GM12878 (cell line): ENCODE measurements around the gene CCN5. TPM values are rescaled to one million over a fixed set of nuclear protein-coding genes. Genes with fewer than 3 reads are reported as not detected.

ENCODE experiments used
- ATAC-seq: fragments of 200-7000 bp; cut with Tn5 transposase; 3 replicates; pipeline ENCODE4 v1.9.1; 2020; ENCODE audit warnings: mild to moderate bottlenecking, moderate library complexity
- BruUV-seq: library from RNA; stranded (reverse); fragments of 400-500 nt; replicated peaks from 2 replicates; lab custom pipeline; 2021; lab: Mats Ljungman, UMichigan
- CTCF ChIA-PET: fragments of 300-600 bp; sonication (Branson Sonifier 250); formaldehyde crosslinking; extraction: SDS; loops from one replicate; lab custom pipeline; 2021; ENCODE audit warnings: inconsistent platforms; lab: Yijun Ruan, JAX
- POLR2A ChIA-PET: fragments of 350-600 bp; formaldehyde crosslinking; extraction: SDS; loops from one replicate; lab custom pipeline; 2021; ENCODE audit warnings: inconsistent platforms; lab: Charles Lee
- RAD21 ChIA-PET: fragments of 300-600 bp; sonication (Branson Sonifier 250); formaldehyde crosslinking; loops from one replicate; lab custom pipeline; 2023; ENCODE audit warnings: antibody characterized with exemption; ENCODE audit not compliant: unreplicated experiment; lab: Charles Lee
- SMC1A ChIA-PET: fragments of 300-600 bp; sonication (Branson Sonifier 250); formaldehyde crosslinking; loops from one replicate; lab custom pipeline; 2023; ENCODE audit not compliant: unreplicated experiment, uncharacterized antibody; lab: Charles Lee
- DNase-seq: peaks from one replicate; pipeline ENCODE4 v3.0.0-alpha.2; 2011; ENCODE audit warnings: low read depth, low spot score
- FAIRE-seq: peaks from 3 replicates; lab custom pipeline; 2011; peaks lifted over from hg19 to GRCh38; lab: Jason Lieb, UNC
- H2AFZ ChIP-seq: 2 replicates; pipeline ENCODE4 v1.6.0; 2011; ENCODE audit warnings: low read depth, low read length, control low read depth; ENCODE audit not compliant: control insufficient read depth
- H3K27ac ChIP-seq: 2 replicates; pipeline ENCODE4 v1.5.1; 2011; ENCODE audit warnings: control low read depth; ENCODE audit not compliant: control insufficient read depth, insufficient read depth
- H3K27me3 ChIP-seq, 2 experiments: replicated peaks in 1 of 2; 2 replicates each; pipeline versions ENCODE4 v1.6.0 to v1.6.1; 2011; ENCODE audit warnings: low read length in 1 of 2; ENCODE audit not compliant: control insufficient read depth in 2 of 2, insufficient read depth in 2 of 2
- H3K36me3 ChIP-seq, 2 experiments: 2 replicates each; pipeline ENCODE4 v1.5.1; 2011; ENCODE audit warnings: low read length in 1 of 2; ENCODE audit not compliant: control insufficient read depth in 2 of 2, insufficient read depth in 2 of 2
- H3K4me1 ChIP-seq: 2 replicates; pipeline ENCODE4 v1.6.1; 2011; ENCODE audit warnings: mild to moderate bottlenecking, low read length, moderate library complexity, mixed read lengths; ENCODE audit not compliant: control insufficient read depth, insufficient read depth
- H3K4me2 ChIP-seq: 2 replicates; pipeline ENCODE4 v1.6.0; 2011; ENCODE audit warnings: control low read depth; ENCODE audit not compliant: control insufficient read depth, insufficient read depth
- H3K4me3 ChIP-seq: fragments of 200-600 bp; sonication (generic); 2 replicates; pipeline ENCODE4 v1.5.1; 2016
- H3K79me2 ChIP-seq: 2 replicates; pipeline ENCODE4 v1.6.0; 2011; ENCODE audit warnings: low read length; ENCODE audit not compliant: control insufficient read depth, insufficient read depth
- H3K9ac ChIP-seq: 2 replicates; pipeline ENCODE4 v1.8.0; 2011; ENCODE audit warnings: low read length, control low read depth, mixed read lengths; ENCODE audit not compliant: control insufficient read depth, insufficient read depth
- H3K9me3 ChIP-seq: replicated peaks from 3 replicates; pipeline ENCODE4 v1.5.1; 2011; ENCODE audit warnings: mild to moderate bottlenecking, low read length; ENCODE audit not compliant: control insufficient read depth, insufficient read depth
- H4K20me1 ChIP-seq: 2 replicates; pipeline ENCODE4 v1.6.0; 2011; ENCODE audit not compliant: control insufficient read depth, insufficient read depth
- CREM ChIP-seq: IDR thresholded peaks from 2 replicates; pipeline ENCODE4 v1.6.1; 2014; ENCODE audit warnings: antibody characterized with exemption, low read depth
- HDAC6 ChIP-seq: fragments of 200-600 bp; sonication (generic); IDR thresholded peaks from one replicate; pipeline ENCODE4 v1.8.0; 2017; ENCODE audit warnings: antibody characterized with exemption; ENCODE audit not compliant: unreplicated experiment
- HSF1 ChIP-seq: fragments of 150-350 bp; IDR thresholded peaks from 2 replicates; pipeline ENCODE4 v1.6.1; 2014; ENCODE audit warnings: mild to moderate bottlenecking, low read depth, low read length
- NBN ChIP-seq: fragments of 450-650 bp; IDR thresholded peaks from 2 replicates; pipeline ENCODE4 v1.6.1; 2016
- POLR2A ChIP-seq: IDR thresholded peaks from 2 replicates; pipeline ENCODE4 v1.6.1; 2011; ENCODE audit warnings: low read depth, mild to moderate bottlenecking, low read length
- SRF ChIP-seq, 2 experiments: IDR thresholded peaks; 2 replicates each; pipeline ENCODE4 v1.6.1; 2011; ENCODE audit warnings: low read depth in 2 of 2, low read length in 2 of 2, mild to moderate bottlenecking in 1 of 2, moderate library complexity in 1 of 2
- ZBTB11 ChIP-seq: fragments of 450-650 bp; formaldehyde crosslinking; IDR thresholded peaks from 2 replicates; pipeline ENCODE4 v1.5.0; 2022; ENCODE audit warnings: mild to moderate bottlenecking, missing genetic modification characterization
- WGBS: methylation state at CpG from one replicate; pipeline ENCODE4 v1.1.6; 2016; ENCODE audit warnings: low lambda C conversion rate; ENCODE audit not compliant: insufficient replicate concordance, insufficient coverage; ENCODE audit errors: missing lambda C conversion rate; 5-methylcytosine and 5-hydroxymethylcytosine counted together
- in situ Hi-C: fragments of 300-500 bp; cut with MboI; formaldehyde crosslinking; loops from 9 replicates; pipeline ENCODE4 v1.14.3; 2018; ENCODE audit warnings: mixed read lengths
- intact Hi-C: fragments of 100-400 bp; cut with micrococcal nuclease; formaldehyde crosslinking; loops from one replicate; pipeline ENCODE4 v1.14.2; 2022; ENCODE audit not compliant: unreplicated experiment
- polyA plus RNA-seq, 11 experiments: library from polyadenylated mRNA; depleted of rRNA in 4 of 11; unstranded in 6 of 11; stranded (reverse) in 5 of 11; fragments of >200 nt; fragmentation: Nextera tagmentation in 4 of 11; fragmentation: Illumina TruSeq in 1 of 11; extraction: Ambion mirVana in 4 of 11; extraction: Trizol in 1 of 11; gene quantifications; 1 replicate in 1 of 11; 2 replicates in 10 of 11; pipeline versions ENCODE4 v1.2.1 to v1.2.3, GENCODE V29; 2011 to 2016; ENCODE audit warnings: inconsistent platforms in 2 of 11, missing spikeins in 2 of 11, low read depth in 1 of 11
- total RNA-seq, 4 experiments: library from RNA; depleted of rRNA in 3 of 4; stranded (reverse); fragments of >200 nt in 3 of 4; fragmentation: Illumina TruSeq in 1 of 4; extraction: Trizol in 1 of 4; gene quantifications; 2 replicates each; pipeline versions ENCODE4 v1.2.1 to v1.2.3, GENCODE V29; 2013 to 2021

Gene CCN5
- total and polyA plus RNA-seq, 10 of the 15 experiments (the other 5 are each of a cell fraction or from before 2014, with no cell fraction given) = 0.14 to 0.15 TPM; not detected in 8

GRCh38 chr20:44686934-44687333 is 28.2 kb upstream of the CCN5 start:
- TF ChIP-seq CREM (no peak), ZBTB11 (CRISPR knock-in tag) (no peak), HSF1 (no peak), SRF (IDR thresholded peaks at IDR 0.05; ENCODE audit: low read depth in 2 of 2, low read length in 2 of 2) (no peak), HDAC6 (no peak), POLR2A (no peak), NBN (no peak)
- TF ChIP-seq, all 136 proteins: peak for 0
- H3K27me3 ChIP-seq = no peaks in the 10 kb centered on the region
- intact Hi-C loops (no loop called here), in situ Hi-C loops (loop anchor here (5.0 kb wide), 2 partner anchors 45 to 180 kb away; no protein-coding TSS in a partner anchor)
- no peaks in the 10 kb centered on the region for H3K9me3 ChIP-seq
- no peak overlapping the region for H2AFZ ChIP-seq
- H3K9ac ChIP-seq = no peak overlapping the region
- H3K27ac ChIP-seq = no peak overlapping the region
- ChIA-PET POLR2A (no interaction called here), RAD21 (no interaction called here), CTCF (interaction anchor here (1.3 to 6.7 kb wide), 3 partner anchors 44 to 180 kb away, joined by 5 to 91 read pairs (median 42); no protein-coding TSS in a partner anchor), SMC1A (no interaction called here)
- H3K4me3 ChIP-seq = no peak overlapping the region
- no peaks in the 10 kb centered on the region for H3K79me2 ChIP-seq
- H4K20me1 ChIP-seq = no peaks in the 10 kb centered on the region
- peaks cover 4% of the 10 kb centered on the region; the same call in 1 of the 2 replicates for H3K4me1 ChIP-seq
- WGBS = 32% methylated on average over 4 of the region's 4 CpGs
- no TSS peak for BruUV-seq
- FAIRE-seq = no peak
- no peak for ATAC-seq
- no peak for DNase-seq
- no peak overlapping the region for H3K4me2 ChIP-seq
- no peaks in the 10 kb centered on the region for H3K36me3 ChIP-seq
